Upper lobe of left lung (tissue), 6 donors: ENCODE data around the gene XPNPEP3. TPM values are rescaled to one million over a fixed set of nuclear protein-coding genes. Genes with fewer than 3 reads are reported as not detected.

Source experiments
- ATAC-seq, 2 donors: fragments of 200-7000 bp; cut with Tn5 transposase; one replicate each; pipeline ENCODE4 v1.9.1; 2022; ENCODE audit warnings: mild to moderate bottlenecking in 2 of 2, moderate library complexity in 2 of 2; ENCODE audit not compliant: low FRiP score in 2 of 2
- DNase-seq, 2 donors: peaks; one replicate each; pipeline ENCODE4 v3.0.0-alpha.2; 2019 to 2020
- H3K27ac ChIP-seq, 4 donors: fragments of 200-600 bp; sonication (generic); one replicate each; pipeline ENCODE4 v1.5.1; 2016 to 2019
- H3K27me3 ChIP-seq, 4 donors: fragments of 200-600 bp; sonication (generic); one replicate each; pipeline ENCODE4 v1.5.1; 2017 to 2019
- H3K36me3 ChIP-seq, 4 donors: fragments of 200-600 bp; sonication (generic); one replicate each; pipeline ENCODE4 v1.5.1; 2016 to 2019
- H3K4me1 ChIP-seq, 4 donors: fragments of 200-600 bp; sonication (generic); one replicate each; pipeline ENCODE4 v1.5.1; 2018 to 2019
- H3K4me3 ChIP-seq, 4 donors: fragments of 200-600 bp; sonication (generic); one replicate each; pipeline ENCODE4 v1.5.1; 2017 to 2019; ENCODE audit warnings: mild to moderate bottlenecking in 2 of 4, moderate library complexity in 1 of 4
- H3K9me3 ChIP-seq, 4 donors: fragments of 200-600 bp; sonication (generic); one replicate each; pipeline ENCODE4 v1.5.1; 2018 to 2019
- CTCF ChIP-seq, 6 experiments: fragments of 450-650 bp in 4 of 6; fragments of 200-600 bp in 2 of 6; sonication (generic) in 2 of 6; IDR thresholded peaks; one replicate each; pipeline ENCODE4 v1.5.1; 2016 to 2019; ENCODE audit warnings: antibody characterized with exemption in 6 of 6
- EP300 ChIP-seq, 4 donors: sonication (generic); formaldehyde crosslinking; IDR thresholded peaks; one replicate each; pipeline ENCODE4 v1.5.1; 2017; ENCODE audit warnings: antibody characterized with exemption in 4 of 4, control low read depth in 2 of 4
- POLR2A ChIP-seq, 4 donors: fragments of 450-650 bp; IDR thresholded peaks; one replicate each; pipeline ENCODE4 v1.5.1; 2016 to 2017; ENCODE audit warnings: antibody characterized with exemption in 4 of 4, mild to moderate bottlenecking in 2 of 4
- POLR2AphosphoS5 ChIP-seq, 2 donors: sonication (generic); formaldehyde crosslinking; IDR thresholded peaks; one replicate each; pipeline ENCODE4 v1.5.1; 2017; ENCODE audit warnings: antibody characterized with exemption in 2 of 2
- WGBS, 2 donors: methylation state at CpG; one replicate each; pipeline ENCODE4 v1.1.5; 2017 to 2018; 5-methylcytosine and 5-hydroxymethylcytosine counted together
- total RNA-seq, 6 donors: library from RNA; depleted of rRNA in 4 of 6; stranded (reverse); fragments of >200 nt in 4 of 6; gene quantifications; one replicate each; pipeline versions ENCODE4 v1.1.0 to v1.2.1, GENCODE V29; 2016 to 2021
- donor health status: DM: no; HTN: no; CAD: no; lungs with moderate emphysema.
- donor health status: DM: no; HTN: yes; CAD: no; lungs with severe emphysema.

XPNPEP3 gene
- total RNA-seq, 6 donors from 2014 or later, result 10.9 to 40.9 (median 15.1) TPM

GRCh38 chr22:40957601-40958000 is 100.7 kb downstream of the XPNPEP3 start:
- Histone ChIP-seq H3K27me3 (no peaks in the 10 kb centered on the region), H3K4me1 (peaks cover 10 to 20% (median 17%) of the 10 kb centered on the region in 4 donors), H3K36me3 (peaks cover 0 to 70% (median 36%) of the 10 kb centered on the region in 4 donors), H3K9me3 (no peaks in the 10 kb centered on the region), H3K27ac (no peak overlapping the region), H3K4me3 (no peak overlapping the region)
- DNase-seq (no peak), ATAC-seq (no peak)
- no peak for TF ChIP-seq CTCF (IDR thresholded peaks at IDR 0.05)
- TF ChIP-seq POLR2A (IDR thresholded peaks at IDR 0.05), result no peak
- no peak for TF ChIP-seq POLR2AphosphoS5 (IDR thresholded peaks at IDR 0.05)
- no peak for TF ChIP-seq EP300 (IDR thresholded peaks at IDR 0.05)
- WGBS, 2 donors, result 89 to 94% methylated on average over 7 of the region's 7 CpGs

- 78 to 81% methylated on average over 2 of the region's 2 CpGs for WGBS, 2 donors
- Histone ChIP-seq H3K27me3 (no peaks in the 10 kb centered on the region), H3K27ac (no peak overlapping the region), H3K4me1 (peaks cover 3 to 13% (median 10%) of the 10 kb centered on the region in 4 donors), H3K9me3 (no peaks in the 10 kb centered on the region), H3K4me3 (no peak overlapping the region), H3K36me3 (peaks cover 0 to 77% (median 36%) of the 10 kb centered on the region in 4 donors)
- DNase-seq (no peak), ATAC-seq (no peak)
- TF ChIP-seq POLR2AphosphoS5 (IDR thresholded peaks at IDR 0.05) (no peak), POLR2A (IDR thresholded peaks at IDR 0.05) (no peak), EP300 (IDR thresholded peaks at IDR 0.05) (no peak), CTCF (IDR thresholded peaks at IDR 0.05) (no peak)
Observed at GRCh38 chr22:40958299-40958698, 101.4 kb downstream of the XPNPEP3 start.

GRCh38 chr22:40960145-40960544 is 103.2 kb downstream of the XPNPEP3 start:
- 66 to 77% methylated on average over 2 of the region's 2 CpGs for WGBS, 2 donors
- DNase-seq, result no peak

GRCh38 chr22:40965936-40966725 is 109.2 kb downstream of the XPNPEP3 start:
- ATAC-seq, result no peak
- Histone ChIP-seq H3K36me3 (peaks cover 13 to 99% (median 38%) of the 10 kb centered on the region in 4 donors), H3K27ac (peak overlapping the region in 3 of 4 donors; percentile 9 to 46 (median 18)), H3K9me3 (no peaks in the 10 kb centered on the region), H3K27me3 (no peaks in the 10 kb centered on the region), H3K4me1 (peaks cover 4 to 14% (median 6%) of the 10 kb centered on the region in 4 donors), H3K4me3 (no peak overlapping the region)
- TF ChIP-seq EP300 (IDR thresholded peaks at IDR 0.05) (no peak), POLR2AphosphoS5 (IDR thresholded peaks at IDR 0.05) (no peak)
- 78 to 88% methylated on average over 8 of the region's 8 CpGs for WGBS, 2 donors
- DNase-seq, result no peak

More at GRCh38 chr22:40960145-40960544, 103.2 kb downstream of the XPNPEP3 start:
- peak; percentile 45 to 82 for ATAC-seq
- no peaks in the 10 kb centered on the region for H3K27me3 ChIP-seq
- H3K9me3 ChIP-seq, result no peaks in the 10 kb centered on the region
- no peak for TF ChIP-seq POLR2A (IDR thresholded peaks at IDR 0.05)
- no peak for TF ChIP-seq EP300 (IDR thresholded peaks at IDR 0.05)
- TF ChIP-seq CTCF (IDR thresholded peaks at IDR 0.05), result no peak
- TF ChIP-seq POLR2AphosphoS5 (IDR thresholded peaks at IDR 0.05), result no peak
- H3K4me1 ChIP-seq, result peaks cover 0 to 10% (median 3%) of the 10 kb centered on the region in 4 donors
- peak overlapping the region; percentile 6 to 41 (median 25) for H3K27ac ChIP-seq
- no peak overlapping the region for H3K4me3 ChIP-seq
- peaks cover 5 to 79% (median 44%) of the 10 kb centered on the region in 4 donors for H3K36me3 ChIP-seq

GRCh38 chr22:40966726-40967085 is 109.8 kb downstream of the XPNPEP3 start:
- Histone ChIP-seq H3K4me1 (peaks cover 4 to 14% (median 6%) of the 10 kb centered on the region in 4 donors), H3K9me3 (no peaks in the 10 kb centered on the region), H3K27ac (peak overlapping the region in 3 of 4 donors; percentile 18 to 46 (median 28)), H3K36me3 (peaks cover 14 to 99% (median 38%) of the 10 kb centered on the region in 4 donors), H3K4me3 (no peak overlapping the region), H3K27me3 (no peaks in the 10 kb centered on the region)
- ATAC-seq (peak in 1 of 2 donors; percentile 54), DNase-seq (peak in 1 of 2 donors; percentile 36)
- WGBS, 2 donors, result 65 to 68% methylated on average over 7 of the region's 7 CpGs
- TF ChIP-seq EP300 (IDR thresholded peaks at IDR 0.05) (no peak), POLR2AphosphoS5 (IDR thresholded peaks at IDR 0.05) (no peak), CTCF (IDR thresholded peaks at IDR 0.05) (no peak), POLR2A (IDR thresholded peaks at IDR 0.05) (no peak)
